Germinal center (tissue), 1 donor: ENCODE results near the gene CYBA.

Experiments used
- DNase-seq: peaks from one replicate; pipeline ENCODE4 v3.0.0; 2012; ENCODE audit warnings: mixed read lengths, low spot score

CYBA gene

GRCh38 chr16:88630941-88631340, 19.9 kb downstream of the CYBA start:
- DNase-seq, result no peak

GRCh38 chr16:88630433-88630832, 20.4 kb downstream of the CYBA start:
- DNase-seq, result no peak

DNA sequence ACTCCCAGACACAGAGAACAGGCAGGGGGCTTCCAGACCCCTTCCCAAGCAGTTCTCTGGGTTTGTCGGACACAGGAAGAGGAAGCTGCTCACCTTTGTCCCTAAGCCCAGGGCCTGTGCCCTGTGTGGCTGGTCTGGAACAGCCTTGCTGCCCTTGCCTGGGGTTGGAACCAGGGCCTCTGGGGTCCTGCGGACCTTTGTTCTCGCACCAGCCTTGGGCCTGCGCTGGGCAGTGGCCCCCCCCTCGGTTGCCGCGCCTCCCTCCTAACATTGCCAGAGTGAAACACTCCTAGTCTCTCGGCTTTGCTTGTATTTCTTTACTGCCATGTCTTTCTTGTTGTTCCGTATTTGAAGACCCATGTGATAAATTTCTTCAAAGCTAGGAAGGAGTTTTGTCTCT, 21.0 kb downstream of the CYBA start:
- DNase-seq, result no peak

DNA sequence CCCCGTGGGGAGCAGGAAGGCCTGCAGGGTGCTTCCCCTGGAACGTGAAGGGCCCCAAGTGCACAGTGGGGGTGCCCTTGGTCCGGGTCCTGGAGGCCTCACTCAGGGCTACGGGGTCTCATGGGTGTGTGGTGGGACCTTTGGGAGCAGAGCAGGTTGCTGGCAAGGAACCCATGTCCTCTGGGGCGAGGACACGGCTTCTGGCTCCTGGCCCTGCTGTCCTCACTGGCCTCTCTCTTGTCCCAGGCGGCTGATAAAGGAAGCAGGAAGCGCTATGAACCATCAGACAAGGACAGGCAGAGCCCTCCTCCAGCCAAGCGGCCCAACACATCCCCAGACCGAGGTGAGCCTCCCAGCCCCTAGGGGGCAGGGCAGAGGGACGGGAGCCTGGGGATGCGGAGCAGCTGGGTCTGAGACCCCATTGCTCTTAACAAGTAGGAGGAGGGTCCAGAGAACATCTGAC, 22.3 kb downstream of the CYBA start:
- no peak for DNase-seq

GRCh38 chr16:88627531-88628411, 23.1 kb downstream of the CYBA start:
- DNase-seq, result no peak

GRCh38 chr16:88626646-88627045, 24.2 kb downstream of the CYBA start:
- DNase-seq, result no peak

GRCh38 chr16:88624977-88625576, 25.8 kb downstream of the CYBA start:
- no peak for DNase-seq

GRCh38 chr16:88624481-88624880, 26.4 kb downstream of the CYBA start:
- no peak for DNase-seq

- DNase-seq, result no peak
Observed at GRCh38 chr16:88623858-88624257, 27.0 kb downstream of the CYBA start.

DNA sequence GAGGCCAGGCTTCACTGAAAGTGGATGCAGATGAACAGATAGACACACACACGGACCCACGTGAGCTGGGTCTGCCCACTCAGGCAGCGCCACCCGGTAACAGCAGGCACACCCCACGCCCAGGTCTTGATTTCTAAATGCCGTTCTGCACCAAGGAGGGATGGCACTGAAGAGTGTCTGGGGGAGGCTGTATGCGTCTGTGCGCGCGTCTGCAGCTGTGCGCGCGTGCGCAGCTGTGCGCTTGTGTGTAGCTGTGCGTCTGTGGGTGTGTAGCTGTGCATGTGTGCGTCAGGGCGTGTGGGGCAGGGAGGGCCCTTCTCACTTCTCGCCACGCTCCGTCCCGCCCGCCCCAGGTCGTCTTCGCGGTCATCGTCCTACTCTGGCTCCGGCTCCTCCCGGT, 28.0 kb downstream of the CYBA start:
- no peak for DNase-seq

- DNase-seq, result no peak
Observed at GRCh38 chr16:88622125-88622524, 28.7 kb downstream of the CYBA start.

DNA sequence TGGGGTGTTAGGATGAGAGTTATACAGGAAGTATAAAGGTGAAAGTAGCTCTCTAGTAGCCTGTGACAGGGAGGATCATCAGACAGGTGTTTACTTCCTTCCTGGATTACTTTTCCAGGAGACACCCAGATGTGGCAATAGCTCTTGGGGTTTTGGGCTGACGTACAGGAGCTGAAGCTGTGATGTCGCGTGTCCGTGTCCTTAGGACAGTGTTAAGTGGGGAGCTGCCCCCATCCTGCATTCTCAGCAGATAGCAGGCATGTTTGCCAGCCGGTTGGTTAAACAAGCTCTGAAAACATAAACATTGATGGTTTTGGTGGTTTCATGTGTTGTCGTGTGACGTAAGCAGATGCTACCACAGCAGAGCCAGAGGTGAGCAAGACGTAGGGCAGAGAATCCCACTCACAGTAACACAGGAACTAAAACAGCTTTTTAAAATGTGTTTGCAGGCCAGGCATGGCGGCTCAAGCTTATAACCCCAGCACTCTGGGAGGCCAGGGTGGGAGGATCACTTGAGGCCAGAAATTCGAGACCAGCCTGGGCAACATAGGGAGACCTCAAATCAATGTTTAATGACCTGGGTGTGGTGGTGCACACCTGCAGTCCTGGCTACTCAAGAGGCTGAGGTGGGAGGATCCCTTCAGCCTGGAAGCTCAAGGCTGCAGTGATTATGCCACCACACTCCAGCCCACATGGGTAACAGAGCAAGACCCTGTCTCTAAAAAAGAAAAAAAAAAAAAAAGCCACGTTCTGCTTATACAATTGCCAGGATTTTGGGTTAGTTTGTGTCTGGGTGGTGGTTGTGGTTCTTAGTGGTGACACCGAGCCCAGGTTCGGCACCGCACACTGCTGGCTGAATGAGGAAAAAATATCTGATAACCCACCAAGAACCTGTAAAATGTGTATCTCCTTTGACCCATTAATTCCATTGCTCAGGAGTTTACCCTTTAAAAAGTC, 30.7 kb downstream of the CYBA start:
- no peak for DNase-seq

GRCh38 chr16:88618956-88619667, 31.7 kb downstream of the CYBA start:
- DNase-seq, result no peak

DNA sequence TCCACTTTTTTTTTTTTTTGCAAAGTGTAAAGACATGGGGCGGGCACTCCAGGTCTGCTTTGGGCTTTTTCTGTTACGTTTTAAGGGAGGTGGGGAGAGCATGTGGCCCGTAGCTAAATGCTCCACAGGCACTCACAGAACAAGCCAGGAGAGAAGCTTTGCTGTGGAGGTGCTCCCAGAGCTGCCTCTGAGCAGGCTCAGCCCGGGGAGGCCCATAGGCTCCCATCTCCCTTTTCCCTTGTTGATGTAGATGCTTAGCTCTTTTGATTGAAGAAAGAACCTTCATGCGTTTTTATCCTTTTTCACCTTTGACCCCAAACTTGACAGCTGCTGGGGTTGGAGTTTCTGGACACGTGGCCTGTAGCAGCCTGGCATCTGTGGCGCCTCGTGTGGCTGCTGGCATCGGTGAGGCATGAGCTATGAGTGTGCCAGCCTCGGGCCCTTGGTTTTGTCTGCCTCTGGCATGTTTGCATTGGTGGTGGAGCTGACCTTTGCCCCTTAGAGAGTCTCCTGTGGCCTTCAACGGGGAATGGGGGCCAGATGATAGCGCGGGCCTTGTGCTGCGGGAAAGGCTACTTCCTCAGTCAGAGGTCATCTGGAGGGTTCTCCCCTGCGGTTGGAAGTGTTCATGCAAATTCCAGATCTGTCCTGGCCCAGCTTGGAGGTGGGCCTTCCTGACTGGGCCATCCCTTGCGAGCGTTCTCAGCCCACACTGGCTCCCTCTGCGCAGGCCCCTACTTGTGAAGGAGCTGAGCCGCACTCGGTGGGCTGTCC, 32.5 kb downstream of the CYBA start:
- no peak for DNase-seq

GRCh38 chr16:88617268-88618031, 33.4 kb downstream of the CYBA start:
- DNase-seq, result no peak

- no peak for DNase-seq
Observed at GRCh38 chr16:88616736-88617135, 34.1 kb downstream of the CYBA start.

DNA sequence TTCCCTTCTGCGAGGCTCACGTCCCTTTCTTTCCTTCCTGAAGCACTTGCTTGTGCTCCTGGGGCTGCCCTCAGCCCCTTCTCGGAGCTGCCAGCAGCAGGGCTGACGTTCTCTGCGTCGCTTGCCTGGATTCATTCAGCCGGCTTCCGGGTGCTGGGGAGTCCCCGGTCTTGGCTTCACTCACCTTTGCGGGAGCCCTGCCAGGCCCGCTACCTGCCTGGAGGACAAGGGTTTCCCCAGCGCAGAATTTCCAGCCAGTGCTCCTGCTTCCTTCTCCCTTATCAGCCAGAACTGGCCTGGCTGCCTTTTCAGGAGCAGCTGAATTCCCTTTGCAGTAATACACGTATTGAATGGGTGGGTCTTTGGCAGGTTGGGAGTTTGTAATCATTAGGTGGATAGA, 34.5 kb downstream of the CYBA start:
- DNase-seq, result no peak

DNA sequence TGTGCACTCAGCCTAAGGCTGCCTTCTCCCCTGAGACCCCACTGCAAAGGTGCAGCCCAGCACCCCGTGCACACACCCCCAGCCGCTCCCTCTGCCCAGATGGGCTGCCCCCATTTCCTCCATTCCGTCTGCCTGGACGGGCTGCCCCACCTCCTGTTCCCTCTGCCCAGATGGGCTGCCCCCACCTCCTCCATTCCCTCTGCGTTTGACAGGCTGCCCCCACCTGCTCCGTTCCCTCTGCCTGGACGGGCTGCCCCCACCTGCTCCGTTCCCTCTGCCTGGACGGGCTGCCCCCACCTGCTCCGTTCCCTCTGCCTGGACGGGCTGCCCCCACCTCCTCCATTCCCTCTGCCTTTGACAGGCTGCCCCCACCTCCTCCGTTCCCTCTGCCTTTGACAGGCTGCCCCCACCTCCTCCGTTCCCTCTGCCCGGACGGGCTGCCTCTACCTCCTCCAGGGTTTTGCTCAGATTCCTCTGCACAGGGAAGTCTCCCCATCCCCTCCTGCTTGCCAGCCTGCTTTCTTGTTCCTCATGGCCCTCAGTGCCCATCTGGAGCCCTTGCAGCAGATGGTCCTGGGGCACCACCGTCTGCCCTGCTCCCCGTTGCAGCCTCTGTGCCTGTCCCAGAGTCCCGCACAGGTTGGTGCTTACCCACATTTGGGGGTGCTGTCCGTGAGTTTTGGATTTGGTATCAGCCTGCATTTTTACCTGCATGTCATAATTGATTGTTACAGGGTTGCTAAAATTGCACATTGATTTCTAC, 35.9 kb downstream of the CYBA start:
- no peak for DNase-seq
